Measurements from ENCODE around the gene PAPOLB.

DNA sequence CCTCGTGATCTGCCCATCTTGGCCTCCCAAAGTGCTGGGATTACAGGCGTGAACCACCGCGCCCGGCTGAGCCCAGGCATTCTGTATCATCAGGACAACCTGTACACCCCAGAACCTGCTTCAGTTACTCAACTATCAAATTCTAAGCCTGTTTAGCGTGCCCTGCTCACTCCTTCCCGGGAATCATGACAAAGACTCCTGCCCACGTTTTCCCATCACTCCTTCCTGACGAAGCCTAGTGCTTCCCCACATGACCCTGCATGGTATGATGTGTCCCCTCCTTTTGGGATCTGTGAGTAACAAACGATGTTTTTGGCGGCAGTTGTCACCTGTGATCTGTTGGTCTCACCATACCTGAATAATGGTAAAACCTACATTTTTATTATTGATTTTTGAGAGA is 33.9 kb upstream of the PAPOLB start:
- TF ChIP-seq POLR2AphosphoS5 (IDR thresholded peaks at IDR 0.05; ENCODE audit: low read depth, low read length) (no peak), POLR2A (IDR thresholded peaks at IDR 0.05; ENCODE audit: low read depth, low read length) (no peak), PAX5 (IDR thresholded peaks at IDR 0.05; ENCODE audit: insufficient read depth, low read length, severe bottlenecking) (no peak), TAF1 (IDR thresholded peaks at IDR 0.05; ENCODE audit: low read depth, low read length) (no peak)
